Peyer's patch (tissue), 4 donors: ENCODE measurements around the gene GREB1L.

ENCODE experiments used
- POLR2A ChIP-seq, 2 donors: fragments of 450-650 bp; IDR thresholded peaks; one replicate each; pipeline ENCODE4 v1.5.1; 2017; ENCODE audit warnings: antibody characterized with exemption in 2 of 2, mild to moderate bottlenecking in 2 of 2, moderate library complexity in 2 of 2
- TF ChIP-seq, protein P1 (sequence below), 6 experiments: fragments of 450-650 bp in 4 of 6; fragments of 200-600 bp in 2 of 6; sonication (generic) in 1 of 6; IDR thresholded peaks; one replicate each; pipeline ENCODE4 v1.5.1; 2017 to 2019; ENCODE audit warnings: antibody characterized with exemption in 6 of 6, mild to moderate bottlenecking in 3 of 6, moderate library complexity in 1 of 6

GRCh38 chr18:21546423-21546822, 304.4 kb downstream of the GREB1L start:
- TF ChIP-seq, protein P1, sequence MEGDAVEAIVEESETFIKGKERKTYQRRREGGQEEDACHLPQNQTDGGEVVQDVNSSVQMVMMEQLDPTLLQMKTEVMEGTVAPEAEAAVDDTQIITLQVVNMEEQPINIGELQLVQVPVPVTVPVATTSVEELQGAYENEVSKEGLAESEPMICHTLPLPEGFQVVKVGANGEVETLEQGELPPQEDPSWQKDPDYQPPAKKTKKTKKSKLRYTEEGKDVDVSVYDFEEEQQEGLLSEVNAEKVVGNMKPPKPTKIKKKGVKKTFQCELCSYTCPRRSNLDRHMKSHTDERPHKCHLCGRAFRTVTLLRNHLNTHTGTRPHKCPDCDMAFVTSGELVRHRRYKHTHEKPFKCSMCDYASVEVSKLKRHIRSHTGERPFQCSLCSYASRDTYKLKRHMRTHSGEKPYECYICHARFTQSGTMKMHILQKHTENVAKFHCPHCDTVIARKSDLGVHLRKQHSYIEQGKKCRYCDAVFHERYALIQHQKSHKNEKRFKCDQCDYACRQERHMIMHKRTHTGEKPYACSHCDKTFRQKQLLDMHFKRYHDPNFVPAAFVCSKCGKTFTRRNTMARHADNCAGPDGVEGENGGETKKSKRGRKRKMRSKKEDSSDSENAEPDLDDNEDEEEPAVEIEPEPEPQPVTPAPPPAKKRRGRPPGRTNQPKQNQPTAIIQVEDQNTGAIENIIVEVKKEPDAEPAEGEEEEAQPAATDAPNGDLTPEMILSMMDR (IDR thresholded peaks at IDR 0.05) = no peak
- no peak for TF ChIP-seq POLR2A (IDR thresholded peaks at IDR 0.05)
